GM21526 (cell line): Measurements from ENCODE around the gene PRCC.
"Not testable (repeated sequence)": the region's sequence is repeated elsewhere in the genome, so short reads cannot be mapped to it uniquely, and the experiment has no call there.

Experiments used
- ATAC-seq: cut with Tn5 transposase; IDR thresholded peaks from one replicate; pipeline ENCODE4 v1.9.1; 2021; ENCODE audit warnings: moderate library complexity; ENCODE audit not compliant: unreplicated experiment, low FRiP score

Gene PRCC

DNA sequence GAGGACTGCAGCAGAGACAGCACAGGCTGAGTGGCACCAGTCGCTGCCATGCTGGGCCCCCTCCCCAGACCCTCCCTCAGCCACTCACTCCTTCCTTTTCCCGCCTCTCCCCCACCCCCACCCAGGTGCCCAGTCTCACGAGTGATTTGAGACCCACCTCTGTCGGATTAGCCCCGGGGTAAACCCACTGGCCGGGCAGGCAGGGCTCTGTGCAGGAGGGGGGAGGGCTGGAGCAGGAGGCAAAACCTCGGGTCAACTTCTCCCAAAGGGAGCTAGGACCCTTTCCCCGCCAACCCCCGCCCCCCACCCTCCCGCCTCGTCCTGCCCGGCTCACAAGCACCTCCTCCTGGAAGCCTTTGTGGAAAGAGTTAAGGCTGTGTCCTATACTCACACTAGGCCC is 23.0 kb upstream of the PRCC start:
- ATAC-seq = no peak

GRCh38 chr1:156744786-156745419 is 22.4 kb upstream of the PRCC start:
- no peak for ATAC-seq

DNA sequence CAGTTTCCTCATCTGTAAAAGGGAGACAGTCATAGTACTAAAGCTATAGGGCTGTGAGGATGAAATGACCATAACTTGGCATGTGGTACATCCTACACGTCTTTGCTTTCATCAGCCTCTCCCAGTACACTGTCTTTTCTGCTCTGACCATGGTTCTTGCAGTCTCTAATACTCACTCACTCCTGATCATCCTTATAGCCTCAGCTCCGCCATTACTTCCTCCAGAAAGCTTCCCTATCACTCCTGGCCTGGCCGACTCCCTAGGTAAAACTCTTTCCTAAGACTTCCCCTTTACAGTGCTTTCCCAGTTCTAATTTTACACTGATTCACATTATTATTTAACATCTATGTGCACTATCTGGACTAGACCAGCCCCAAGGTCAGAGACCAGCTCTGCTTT is 21.5 kb upstream of the PRCC start:
- ATAC-seq = no peak

DNA sequence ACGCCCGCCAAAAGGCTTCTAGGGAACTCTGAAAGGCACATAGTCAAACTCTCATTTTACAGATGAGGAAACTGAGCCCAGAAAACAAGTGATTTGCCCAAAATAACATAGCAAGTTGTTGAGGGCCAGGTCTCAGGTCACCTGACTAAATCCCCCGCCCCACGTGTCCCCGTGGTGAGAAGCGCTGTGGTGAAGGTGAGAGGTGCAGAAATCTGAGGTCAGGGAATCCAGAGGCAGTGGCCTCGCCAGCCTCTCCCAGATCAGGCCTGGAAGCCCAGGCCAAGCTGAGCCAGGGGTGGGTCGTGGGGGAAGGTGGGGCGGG is 21.0 kb upstream of the PRCC start:
- no peak for ATAC-seq

GRCh38 chr1:156746728-156747631 is 20.4 kb upstream of the PRCC start:
- no peak for ATAC-seq

- ATAC-seq = no peak
Measured at GRCh38 chr1:156747742-156748669, 19.3 kb upstream of the PRCC start.

- no peak for ATAC-seq
Measured at GRCh38 chr1:156748670-156749418, 18.5 kb upstream of the PRCC start.

- no peak for ATAC-seq
Measured at GRCh38 chr1:156749419-156750118, 17.8 kb upstream of the PRCC start.

- ATAC-seq = no peak
Measured at GRCh38 chr1:156750191-156750672, 17.1 kb upstream of the PRCC start.

DNA sequence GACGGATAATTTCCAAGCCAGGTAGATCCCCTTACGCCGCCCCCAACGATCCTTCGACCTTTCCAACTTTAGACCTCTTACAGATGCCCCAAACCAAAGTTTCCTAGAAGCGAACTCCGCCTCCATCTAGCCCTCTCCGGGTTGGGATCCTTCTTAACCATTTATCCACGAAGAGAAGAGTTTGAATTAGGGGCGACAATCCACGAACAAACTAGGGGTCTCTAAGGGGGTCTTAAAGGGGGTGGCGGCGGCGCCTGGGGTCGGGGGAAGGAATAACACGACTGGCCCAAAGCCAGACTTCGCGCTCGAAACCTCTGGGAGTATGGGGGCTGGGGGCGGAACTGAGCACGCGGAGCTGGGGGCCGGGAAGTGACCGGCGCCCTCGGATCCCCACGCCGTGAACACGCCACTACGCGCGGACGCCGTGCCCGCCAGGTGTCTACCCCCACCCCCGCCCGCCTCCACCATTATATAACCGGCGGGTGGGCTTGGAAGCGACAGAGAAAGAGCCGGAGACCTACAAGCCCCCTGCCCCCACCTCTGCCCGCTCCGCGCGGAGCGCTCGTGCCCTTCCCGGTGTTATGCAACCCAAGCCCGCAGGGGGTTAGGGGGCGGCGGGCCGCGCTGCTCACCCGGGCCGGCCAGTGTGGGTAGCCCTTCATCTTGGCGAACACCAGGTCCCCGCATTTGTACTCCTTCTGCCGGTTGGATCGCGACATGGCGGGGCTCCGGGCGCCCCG is 16.5 kb upstream of the PRCC start:
- peak; percentile 2 for ATAC-seq

- peak; percentile 9 for ATAC-seq
Measured at GRCh38 chr1:156751451-156751756, 15.9 kb upstream of the PRCC start, which contains the start of gene HDGF. HDGF (minus strand) TSS chr1:156751675; CDS start chr1:156751429, 246 bp downstream.

DNA sequence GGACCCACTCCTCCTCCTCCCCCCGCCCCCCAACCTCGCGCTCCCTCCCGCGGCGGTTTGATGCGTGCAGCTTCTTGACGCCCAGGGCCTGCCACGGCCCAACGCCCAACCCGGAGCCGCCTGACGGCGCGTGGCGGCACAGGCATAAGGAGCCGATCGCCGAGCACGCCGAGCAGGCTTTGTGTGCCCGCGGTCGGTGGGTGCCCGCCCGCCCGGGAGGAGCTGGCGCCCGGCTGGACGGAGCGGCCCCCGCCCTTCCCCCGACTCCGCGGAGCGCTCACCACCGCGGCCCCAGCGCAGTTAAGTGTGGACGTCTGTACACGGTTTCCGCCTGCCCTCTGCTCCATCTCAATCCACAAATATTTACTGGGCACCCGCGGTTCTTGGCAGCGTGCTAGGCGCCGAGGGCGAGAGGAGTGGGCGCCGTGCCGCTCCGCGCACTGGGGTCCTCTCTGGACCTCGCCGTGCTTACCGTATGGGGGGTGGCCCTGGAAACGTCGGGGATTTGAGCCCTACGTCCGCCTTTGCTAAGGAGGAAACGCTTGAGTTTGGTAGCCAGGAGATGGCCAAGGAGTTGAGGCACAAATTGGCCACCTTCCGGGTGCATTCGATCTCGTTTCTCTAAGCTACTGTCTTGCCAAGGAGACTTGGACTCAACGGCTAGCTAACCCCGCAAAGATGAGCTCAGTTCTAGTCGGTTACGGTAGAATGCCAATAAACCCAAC is 15.4 kb upstream of the PRCC start:
- ATAC-seq = peak; percentile 54

- ATAC-seq = no peak
Measured at GRCh38 chr1:156752843-156753482, 14.4 kb upstream of the PRCC start.

GRCh38 chr1:156754219-156754618 is 13.1 kb upstream of the PRCC start:
- no peak for ATAC-seq

DNA sequence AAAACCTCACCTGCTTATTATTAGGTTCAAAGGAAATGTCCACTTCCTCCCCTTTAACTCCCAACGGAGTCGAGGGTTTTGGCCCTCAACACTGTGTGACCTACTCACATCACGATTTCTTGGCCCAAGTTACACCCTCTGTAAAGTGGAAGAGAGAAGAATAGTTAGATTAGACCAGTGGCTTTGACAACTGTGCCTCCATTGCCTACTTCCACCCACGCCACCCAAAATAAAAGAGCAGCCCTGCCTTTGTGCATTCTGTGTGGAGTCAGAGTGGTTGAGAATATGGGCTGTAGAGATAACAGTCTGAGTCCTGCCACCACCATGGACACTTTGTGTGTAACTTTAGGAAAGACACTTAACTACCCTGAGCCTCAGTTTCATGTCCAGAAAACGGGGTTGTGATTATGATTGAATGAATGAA is 11.8 kb upstream of the PRCC start:
- no peak for ATAC-seq

DNA sequence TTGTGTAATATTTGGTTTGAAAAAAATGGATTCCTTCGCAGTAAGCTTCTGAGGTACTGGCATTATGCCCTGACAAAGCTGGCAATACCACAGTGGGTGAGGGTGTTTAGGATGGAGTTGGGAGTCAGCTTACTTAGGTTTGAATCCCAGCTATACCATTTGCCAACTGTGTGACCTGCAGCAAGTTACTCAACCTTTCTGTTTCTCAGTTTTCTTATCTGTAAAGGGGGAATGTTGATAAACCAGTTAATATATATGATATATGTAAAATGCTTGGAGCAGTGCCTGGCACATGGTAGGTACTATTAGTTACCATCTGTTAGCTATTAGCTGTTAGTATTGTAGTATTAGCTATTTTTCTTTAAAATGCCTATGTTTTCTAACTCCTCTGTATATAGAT is 11.0 kb upstream of the PRCC start:
- ATAC-seq = no peak

- not testable (repeated sequence) for ATAC-seq
Measured at GRCh38 chr1:156757572-156758253, 9.6 kb upstream of the PRCC start.
